ENCODE results near the gene DEPP1.

GRCh38 chr10:44950326-44951225 is 28.0 kb downstream of the DEPP1 start:
- TF ChIP-seq SIN3A (IDR thresholded peaks at IDR 0.05; ENCODE audit: low read depth): no peak
- TF ChIP-seq, protein P1, sequence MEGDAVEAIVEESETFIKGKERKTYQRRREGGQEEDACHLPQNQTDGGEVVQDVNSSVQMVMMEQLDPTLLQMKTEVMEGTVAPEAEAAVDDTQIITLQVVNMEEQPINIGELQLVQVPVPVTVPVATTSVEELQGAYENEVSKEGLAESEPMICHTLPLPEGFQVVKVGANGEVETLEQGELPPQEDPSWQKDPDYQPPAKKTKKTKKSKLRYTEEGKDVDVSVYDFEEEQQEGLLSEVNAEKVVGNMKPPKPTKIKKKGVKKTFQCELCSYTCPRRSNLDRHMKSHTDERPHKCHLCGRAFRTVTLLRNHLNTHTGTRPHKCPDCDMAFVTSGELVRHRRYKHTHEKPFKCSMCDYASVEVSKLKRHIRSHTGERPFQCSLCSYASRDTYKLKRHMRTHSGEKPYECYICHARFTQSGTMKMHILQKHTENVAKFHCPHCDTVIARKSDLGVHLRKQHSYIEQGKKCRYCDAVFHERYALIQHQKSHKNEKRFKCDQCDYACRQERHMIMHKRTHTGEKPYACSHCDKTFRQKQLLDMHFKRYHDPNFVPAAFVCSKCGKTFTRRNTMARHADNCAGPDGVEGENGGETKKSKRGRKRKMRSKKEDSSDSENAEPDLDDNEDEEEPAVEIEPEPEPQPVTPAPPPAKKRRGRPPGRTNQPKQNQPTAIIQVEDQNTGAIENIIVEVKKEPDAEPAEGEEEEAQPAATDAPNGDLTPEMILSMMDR (IDR thresholded peaks at IDR 0.05 in 2 of 3, conservative IDR thresholded peaks at IDR 0.05 in 1 of 3; ENCODE audit: borderline replicate concordance in 1 of 3, insufficient read depth in 1 of 3, low read depth in 2 of 3, low read length in 2 of 3): no peak
- no peak for TF ChIP-seq EZH2 (IDR thresholded peaks at IDR 0.05)
- TF ChIP-seq YY1 (IDR thresholded peaks at IDR 0.05; ENCODE audit: extremely low read depth, insufficient replicate concordance, low read depth, low read length): no peak
- no peak for TF ChIP-seq POLR2A (IDR thresholded peaks at IDR 0.05; ENCODE audit: borderline replicate concordance, extremely low read depth, insufficient read depth, insufficient read length)
- TF ChIP-seq POLR2AphosphoS5 (IDR thresholded peaks at IDR 0.05; ENCODE audit: low read depth, low read length): no peak
- TF ChIP-seq EGR1 (IDR thresholded peaks at IDR 0.05; ENCODE audit: low read depth): no peak
- no peak for TF ChIP-seq RAD21 (IDR thresholded peaks at IDR 0.05; ENCODE audit: low read depth)
- TF ChIP-seq, protein P2, sequence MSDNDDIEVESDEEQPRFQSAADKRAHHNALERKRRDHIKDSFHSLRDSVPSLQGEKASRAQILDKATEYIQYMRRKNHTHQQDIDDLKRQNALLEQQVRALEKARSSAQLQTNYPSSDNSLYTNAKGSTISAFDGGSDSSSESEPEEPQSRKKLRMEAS (IDR thresholded peaks at IDR 0.05): no peak
- TF ChIP-seq CEBPB (IDR thresholded peaks at IDR 0.05; ENCODE audit: low read depth): no peak
